ENCODE data around the gene S100A12. TPM values are rescaled to one million over a fixed set of nuclear protein-coding genes. Genes with fewer than 3 reads are reported as not detected.

S100A12 gene
- total RNA-seq, 3 donors from 2014 or later = 1.3 to 1.8 TPM; not detected in 1

- H3K9me3 ChIP-seq = no peaks in the 10 kb centered on the region
- H3K36me3 ChIP-seq = no peaks in the 10 kb centered on the region
- H3K27me3 ChIP-seq = peaks cover 0 to 14% of the 10 kb centered on the region in 2 donors
- intact Hi-C loops (cut with DNase I; ENCODE audit: low total_unique reads) = no loop called here
- H3K27ac ChIP-seq = no peak overlapping the region
- no peak overlapping the region for H3K4me3 ChIP-seq
- DNase-seq (ENCODE audit: low spot score in 2 of 2) = no peak
- H3K4me1 ChIP-seq = no peaks in the 10 kb centered on the region
- TF ChIP-seq POLR2AphosphoS5 (IDR thresholded peaks at IDR 0.05) (no peak), CTCF (IDR thresholded peaks at IDR 0.05) (no peak), POLR2A (IDR thresholded peaks at IDR 0.05) (no peak)
Observed at GRCh38 chr1:153343811-153344717, 31.4 kb downstream of the S100A12 start.

- Histone ChIP-seq H3K27ac (no peak overlapping the region), H3K36me3 (no peaks in the 10 kb centered on the region), H3K27me3 (peaks cover 0 to 11% of the 10 kb centered on the region in 2 donors), H3K4me1 (no peaks in the 10 kb centered on the region), H3K9me3 (no peaks in the 10 kb centered on the region), H3K4me3 (no peak overlapping the region)
- no peak for TF ChIP-seq POLR2AphosphoS5 (IDR thresholded peaks at IDR 0.05)
- DNase-seq (ENCODE audit: low spot score in 2 of 2) = no peak
- intact Hi-C loops (cut with DNase I; ENCODE audit: low total_unique reads) = no loop called here
Observed at GRCh38 chr1:153343040-153343681, 32.3 kb downstream of the S100A12 start.

GRCh38 chr1:153342178-153342577 is 33.2 kb downstream of the S100A12 start:
- intact Hi-C loops (cut with DNase I; ENCODE audit: low total_unique reads) = no loop called here
- DNase-seq (ENCODE audit: low spot score in 2 of 2) = no peak
- H3K36me3 ChIP-seq = no peaks in the 10 kb centered on the region
- H3K4me1 ChIP-seq = no peaks in the 10 kb centered on the region
- no peak for TF ChIP-seq POLR2AphosphoS5 (IDR thresholded peaks at IDR 0.05)
- TF ChIP-seq CTCF (IDR thresholded peaks at IDR 0.05) = no peak
- TF ChIP-seq POLR2A (IDR thresholded peaks at IDR 0.05) = no peak
- H3K4me3 ChIP-seq = no peak overlapping the region
- H3K27ac ChIP-seq = no peak overlapping the region
- no peaks in the 10 kb centered on the region for H3K9me3 ChIP-seq
- peaks cover 0 to 8% of the 10 kb centered on the region in 2 donors for H3K27me3 ChIP-seq

GRCh38 chr1:153341431-153341934 is 33.9 kb downstream of the S100A12 start:
- Histone ChIP-seq H3K4me3 (no peak overlapping the region), H3K9me3 (no peaks in the 10 kb centered on the region), H3K27me3 (peaks cover 0 to 2% of the 10 kb centered on the region in 2 donors), H3K27ac (no peak overlapping the region), H3K4me1 (no peaks in the 10 kb centered on the region), H3K36me3 (no peaks in the 10 kb centered on the region)
- intact Hi-C loops (cut with DNase I; ENCODE audit: low total_unique reads) = no loop called here
- no peak for TF ChIP-seq POLR2A (IDR thresholded peaks at IDR 0.05)
- TF ChIP-seq POLR2AphosphoS5 (IDR thresholded peaks at IDR 0.05) = no peak
- TF ChIP-seq CTCF (IDR thresholded peaks at IDR 0.05) = no peak
- peak in 1 of 2 donors; percentile 34 for DNase-seq (ENCODE audit: low spot score in 2 of 2)

GRCh38 chr1:153340356-153340755 is 35.1 kb downstream of the S100A12 start:
- no peak for TF ChIP-seq POLR2A (IDR thresholded peaks at IDR 0.05)
- TF ChIP-seq CTCF (IDR thresholded peaks at IDR 0.05) = no peak
- no peak for TF ChIP-seq POLR2AphosphoS5 (IDR thresholded peaks at IDR 0.05)
- Histone ChIP-seq H3K9me3 (no peaks in the 10 kb centered on the region), H3K27me3 (no peaks in the 10 kb centered on the region), H3K4me3 (no peak overlapping the region), H3K27ac (no peak overlapping the region), H3K36me3 (no peaks in the 10 kb centered on the region), H3K4me1 (no peaks in the 10 kb centered on the region)
- no peak for DNase-seq (ENCODE audit: low spot score in 2 of 2)
- intact Hi-C loops (cut with DNase I; ENCODE audit: low total_unique reads) = no loop called here
